Mucosa of gallbladder (tissue), 1 donor: ENCODE data around the gene TMEM247. TPM values are rescaled to one million over a fixed set of nuclear protein-coding genes. Genes with fewer than 3 reads are reported as not detected.

ENCODE experiments used
- DNase-seq: peaks from one replicate; pipeline ENCODE4 v3.0.0-alpha.2; 2020; ENCODE audit warnings: low spot score
- total RNA-seq: library from RNA; stranded (reverse); gene quantifications from one replicate; pipeline ENCODE4 v1.2.1, GENCODE V29; 2021
- donor health status: DM: no; HTN: no; CAD: no.

TMEM247 gene
- not detected for total RNA-seq

- DNase-seq, result no peak
Observed at GRCh38 chr2:46479265-46479664, at the start of gene TMEM247. TSS of gene TMEM247 (plus strand) at chr2:46479565.

- DNase-seq, result no peak
Observed at GRCh38 chr2:46430413-46430812, 49.0 kb upstream of the TMEM247 start.

GRCh38 chr2:46430992-46431391 lies 48.4 kb upstream of the TMEM247 start:
- no peak for DNase-seq

- DNase-seq, result no peak
Observed at GRCh38 chr2:46431481-46432235, 47.7 kb upstream of the TMEM247 start.

- no peak for DNase-seq
Observed at GRCh38 chr2:46434851-46435273, 44.5 kb upstream of the TMEM247 start.

GRCh38 chr2:46435353-46435752 lies 44.0 kb upstream of the TMEM247 start:
- DNase-seq, result no peak

- DNase-seq, result no peak
Observed at GRCh38 chr2:46435796-46436360, 43.5 kb upstream of the TMEM247 start.

GRCh38 chr2:46436800-46437199 lies 42.6 kb upstream of the TMEM247 start:
- no peak for DNase-seq

GRCh38 chr2:46438102-46438501 lies 41.3 kb upstream of the TMEM247 start:
- no peak for DNase-seq

GRCh38 chr2:46438794-46439193 lies 40.6 kb upstream of the TMEM247 start:
- no peak for DNase-seq

- no peak for DNase-seq
Observed at GRCh38 chr2:46439582-46439981, 39.8 kb upstream of the TMEM247 start.

- no peak for DNase-seq
Observed at GRCh38 chr2:46441838-46442712, 37.3 kb upstream of the TMEM247 start.

GRCh38 chr2:46444732-46445131 lies 34.6 kb upstream of the TMEM247 start:
- DNase-seq, result no peak

- no peak for DNase-seq
Observed at GRCh38 chr2:46445556-46445955, 33.8 kb upstream of the TMEM247 start.

- DNase-seq, result no peak
Observed at GRCh38 chr2:46446871-46447568, 32.3 kb upstream of the TMEM247 start.

GRCh38 chr2:46447649-46448048 lies 31.7 kb upstream of the TMEM247 start:
- DNase-seq, result no peak

- DNase-seq, result no peak
Observed at GRCh38 chr2:46448111-46448510, 31.3 kb upstream of the TMEM247 start.

GRCh38 chr2:46448641-46449040 lies 30.7 kb upstream of the TMEM247 start:
- DNase-seq, result no peak

- DNase-seq, result no peak
Observed at GRCh38 chr2:46449700-46450099, 29.7 kb upstream of the TMEM247 start.

GRCh38 chr2:46451131-46451711 lies 28.1 kb upstream of the TMEM247 start:
- no peak for DNase-seq

- DNase-seq, result no peak
Observed at GRCh38 chr2:46456789-46457188, 22.6 kb upstream of the TMEM247 start.
